Measurements from ENCODE around the gene FOXR1. TPM values are rescaled to one million over a fixed set of nuclear protein-coding genes. Genes with fewer than 3 reads are reported as not detected.
A peak's percentile ranks its signal among the peaks of the same experiment; 100 is the strongest.
"Not testable (repeated sequence)": the region's sequence is repeated elsewhere in the genome, so short reads cannot be mapped to it uniquely, and the experiment has no call there.

FOXR1 gene
- total and polyA plus RNA-seq, 3 experiments from 2014 or later, result not detected

DNA sequence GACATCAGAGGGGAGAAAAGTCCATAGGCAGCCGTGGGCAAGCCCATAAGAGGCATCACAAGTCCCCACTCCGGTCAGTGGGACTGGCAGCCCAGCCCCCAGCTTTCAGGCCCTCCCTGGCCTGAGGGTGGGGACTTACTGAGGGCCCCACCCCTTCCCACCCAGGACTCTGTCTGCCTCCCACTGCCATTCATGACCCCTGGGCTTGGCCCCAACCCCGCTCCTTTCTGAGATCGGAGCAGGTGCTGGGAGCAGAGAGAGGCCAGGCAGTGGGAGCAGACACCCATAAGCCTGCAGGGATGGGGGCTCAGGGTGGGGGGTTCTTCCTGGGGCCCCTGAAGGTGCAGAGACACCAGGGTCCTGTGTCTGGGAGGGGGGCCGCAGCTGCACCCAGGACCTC, 10.4 kb upstream of the FOXR1 start:
- POLR2A ChIA-PET, result no interaction called here
- CTCF ChIA-PET, result interaction anchor here (0.8 to 1.4 kb wide), 2 partner anchors 37 to 271 kb away, joined by 3 read pairs; no protein-coding TSS in a partner anchor
- no peaks in the 10 kb centered on the region for H3K36me3 Mint-ChIP-seq
- Histone ChIP-seq H3K27ac (ENCODE audit: low read depth, low read length) (no peak overlapping the region), H3K27me3 (ENCODE audit: insufficient read depth, low read length, poor library complexity, severe bottlenecking) (no peaks in the 10 kb centered on the region), H3K4me3 (ENCODE audit: low read length) (no peak overlapping the region), H3K36me3 (ENCODE audit: insufficient read depth, low read length) (no peaks in the 10 kb centered on the region), H3K4me1 (ENCODE audit: insufficient read depth, low read length) (peaks cover 6% of the 10 kb centered on the region), H3K9me3 (ENCODE audit: low read length) (no peaks in the 10 kb centered on the region)
- H3K27ac Mint-ChIP-seq, result no peak overlapping the region
- peaks cover 4 to 8% of the 10 kb centered on the region in 2 donors for H3K27me3 Mint-ChIP-seq
- DNase-seq, result no peak
- H3K9me3 Mint-ChIP-seq, result no peaks in the 10 kb centered on the region
- H3K4me1 Mint-ChIP-seq, result peaks cover 3 to 9% (median 5%) of the 10 kb centered on the region in 3 donors
- no peak overlapping the region for H3K4me3 Mint-ChIP-seq

DNA sequence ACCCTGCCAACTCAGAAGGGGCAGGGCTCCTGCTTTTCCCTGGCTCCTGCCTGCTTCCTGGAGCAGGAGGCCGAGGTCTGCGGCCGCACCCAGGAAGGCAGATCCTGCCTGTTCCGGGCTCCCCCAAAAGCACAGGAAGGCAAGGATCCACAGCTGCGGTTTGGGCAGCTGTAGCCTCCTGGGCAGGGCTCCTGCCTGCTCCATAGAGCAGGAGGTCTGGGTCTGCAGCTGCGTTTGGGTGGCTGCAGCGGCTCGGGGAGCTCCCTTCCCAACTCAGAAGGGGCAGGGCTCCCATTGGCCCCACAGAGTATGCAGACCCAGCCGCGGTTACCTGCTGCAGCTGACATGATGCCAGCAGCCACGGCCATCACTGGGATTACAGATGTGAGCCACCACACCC, 10.0 kb upstream of the FOXR1 start:
- Mint-ChIP-seq H3K27me3 (peaks cover under 1 to 8% of the 10 kb centered on the region in 2 donors), H3K27ac (no peak overlapping the region), H3K9me3 (no peaks in the 10 kb centered on the region), H3K36me3 (no peaks in the 10 kb centered on the region), H3K4me1 (peaks cover 0 to 5% (median 1%) of the 10 kb centered on the region in 3 donors), H3K4me3 (no peak overlapping the region)
- H3K4me1 ChIP-seq (ENCODE audit: insufficient read depth, low read length), result peaks cover 2% of the 10 kb centered on the region
- H3K36me3 ChIP-seq (ENCODE audit: insufficient read depth, low read length), result no peaks in the 10 kb centered on the region
- DNase-seq, result no peak
- ChIA-PET POLR2A (no interaction called here), CTCF (interaction anchor here (1.5 kb wide), 1 partner anchor 272 kb away, joined by 4 read pairs; no protein-coding TSS in a partner anchor)
- H3K4me3 ChIP-seq (ENCODE audit: low read length), result no peak overlapping the region
- H3K27me3 ChIP-seq (ENCODE audit: insufficient read depth, low read length, poor library complexity, severe bottlenecking), result no peaks in the 10 kb centered on the region
- no peaks in the 10 kb centered on the region for H3K9me3 ChIP-seq (ENCODE audit: low read length)
- no peak overlapping the region for H3K27ac ChIP-seq (ENCODE audit: low read depth, low read length)

DNA sequence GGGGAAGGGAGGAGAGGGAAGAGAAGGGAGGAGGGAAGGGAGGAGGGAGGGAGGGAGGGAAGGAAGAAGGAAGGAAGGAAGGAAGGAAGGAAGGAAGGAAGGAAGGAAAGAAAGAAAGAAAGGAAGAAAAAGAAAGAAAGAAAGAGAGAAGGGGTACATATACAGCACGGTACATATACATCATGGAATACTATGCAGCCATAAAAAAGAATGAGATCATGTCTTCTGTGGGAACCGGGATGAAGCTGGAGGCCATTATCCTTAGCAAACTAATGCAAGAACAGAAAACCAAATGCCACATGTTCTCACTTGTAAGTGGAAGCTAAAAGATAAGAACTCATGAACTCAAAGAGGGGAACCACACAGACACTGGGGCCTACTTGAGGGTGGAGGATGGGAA, 2.1 kb upstream of the FOXR1 start:
- H3K9me3 ChIP-seq (ENCODE audit: low read length); H3K4me1 ChIP-seq (ENCODE audit: insufficient read depth, low read length); DNase-seq; H3K4me1 Mint-ChIP-seq; H3K4me3 Mint-ChIP-seq; H3K27ac ChIP-seq (ENCODE audit: low read depth, low read length); H3K27me3 ChIP-seq (ENCODE audit: insufficient read depth, low read length, poor library complexity, severe bottlenecking); H3K36me3 Mint-ChIP-seq; POLR2A ChIA-PET; H3K36me3 ChIP-seq (ENCODE audit: insufficient read depth, low read length); H3K4me3 ChIP-seq (ENCODE audit: low read length); H3K9me3 Mint-ChIP-seq; H3K27ac Mint-ChIP-seq: not testable (repeated sequence)
- CTCF ChIA-PET, result interaction anchor here (3.1 kb wide), 1 partner anchor 12 kb away, joined by 12 read pairs; the partner anchor contains the start of gene UPK2
- peaks cover 5 to 21% of the 10 kb centered on the region in 2 donors for H3K27me3 Mint-ChIP-seq

DNA sequence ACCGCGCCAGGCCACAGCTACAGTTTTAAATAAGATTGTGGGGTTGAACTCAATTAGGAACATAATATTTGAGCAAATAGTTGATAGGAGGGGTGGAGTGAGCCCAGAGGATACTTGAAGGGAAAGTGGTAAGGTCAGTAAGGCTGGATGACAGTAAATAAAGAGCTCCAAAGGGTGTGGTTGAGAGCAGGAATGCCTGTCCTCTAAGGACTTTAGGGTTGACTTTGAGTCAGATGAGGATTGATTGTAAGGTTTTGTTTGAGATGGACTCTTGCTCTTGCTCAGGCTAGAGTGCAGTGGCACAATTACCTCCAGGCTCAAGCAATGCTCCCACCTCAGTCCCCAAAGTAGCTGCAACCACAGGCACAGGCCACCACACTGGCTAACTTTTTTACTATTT, 2.4 kb downstream of the FOXR1 start:
- H3K9me3 Mint-ChIP-seq, result no peaks in the 10 kb centered on the region
- no peaks in the 10 kb centered on the region for H3K4me1 Mint-ChIP-seq
- CTCF ChIA-PET, result interaction anchor here (1.5 kb wide), 1 partner anchor 17 kb away, joined by 3 read pairs; no protein-coding TSS in a partner anchor

DNA sequence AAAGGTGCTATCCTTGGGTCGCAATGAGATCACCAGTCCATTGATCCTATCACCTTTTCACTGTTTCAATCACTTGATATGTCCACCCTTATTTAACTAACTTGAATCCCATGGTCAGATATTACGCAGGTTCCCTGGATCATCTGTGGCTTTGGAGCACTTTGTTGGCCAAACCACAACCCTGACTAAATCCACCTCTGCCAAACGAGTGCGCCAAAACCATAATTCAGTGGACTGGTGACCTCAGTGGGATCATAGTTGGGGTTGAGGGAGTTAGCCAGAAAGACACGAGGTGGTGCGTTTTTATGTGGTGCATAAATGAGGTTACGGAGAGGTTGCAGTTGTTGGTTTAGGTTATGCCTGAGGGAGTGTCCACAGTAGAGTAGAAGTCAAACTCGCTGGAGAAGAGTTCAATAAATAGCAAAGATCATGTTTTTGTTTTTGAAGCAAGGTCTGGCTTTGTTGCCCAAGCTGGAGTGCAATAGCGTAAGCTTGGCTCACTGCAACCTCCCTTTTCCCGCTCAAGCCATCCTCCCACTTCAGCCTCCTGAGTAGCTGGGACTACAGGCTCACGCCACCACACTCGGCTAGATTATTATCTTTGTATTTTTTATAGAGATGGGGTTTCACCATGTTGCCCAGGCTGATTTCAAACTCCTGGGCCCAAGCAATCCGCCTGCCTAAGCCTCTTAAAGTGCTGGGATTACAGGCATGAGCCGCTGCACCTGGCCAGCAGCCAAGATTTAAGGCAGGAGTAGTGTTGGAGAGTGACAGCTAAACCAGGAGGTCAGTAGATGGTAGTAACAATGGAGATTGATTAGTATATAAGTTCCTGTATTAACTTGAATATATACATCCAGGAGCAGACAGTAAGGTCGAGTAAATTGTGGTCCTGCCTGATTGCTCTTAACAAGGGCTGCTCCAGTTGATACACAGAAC, 4.5 kb downstream of the FOXR1 start:
- CTCF ChIA-PET, result no interaction called here
- POLR2A ChIA-PET, result interaction anchor here (0.7 kb wide), 1 partner anchor 369 kb away, joined by 3 read pairs; the partner anchor contains the start of gene PHLDB1

More for the DNA sequence above, 2.4 kb downstream of the FOXR1 start:
- H3K27ac ChIP-seq (ENCODE audit: low read depth, low read length), result no peak overlapping the region
- no peak overlapping the region for H3K4me3 ChIP-seq (ENCODE audit: low read length)
- H3K36me3 ChIP-seq (ENCODE audit: insufficient read depth, low read length), result no peaks in the 10 kb centered on the region
- H3K9me3 ChIP-seq (ENCODE audit: low read length), result no peaks in the 10 kb centered on the region
- Mint-ChIP-seq H3K4me3 (no peak overlapping the region), H3K27ac (peak overlapping the region in 1 of 8 donors; percentile 59), H3K27me3 (peaks cover 7 to 47% of the 10 kb centered on the region in 2 donors), H3K36me3 (peaks cover 0 to 4% (median 0%) of the 10 kb centered on the region in 3 donors)
- DNase-seq, result no peak
- POLR2A ChIA-PET, result no interaction called here
- no peaks in the 10 kb centered on the region for H3K27me3 ChIP-seq (ENCODE audit: insufficient read depth, low read length, poor library complexity, severe bottlenecking)
- no peaks in the 10 kb centered on the region for H3K4me1 ChIP-seq (ENCODE audit: insufficient read depth, low read length)

DNA sequence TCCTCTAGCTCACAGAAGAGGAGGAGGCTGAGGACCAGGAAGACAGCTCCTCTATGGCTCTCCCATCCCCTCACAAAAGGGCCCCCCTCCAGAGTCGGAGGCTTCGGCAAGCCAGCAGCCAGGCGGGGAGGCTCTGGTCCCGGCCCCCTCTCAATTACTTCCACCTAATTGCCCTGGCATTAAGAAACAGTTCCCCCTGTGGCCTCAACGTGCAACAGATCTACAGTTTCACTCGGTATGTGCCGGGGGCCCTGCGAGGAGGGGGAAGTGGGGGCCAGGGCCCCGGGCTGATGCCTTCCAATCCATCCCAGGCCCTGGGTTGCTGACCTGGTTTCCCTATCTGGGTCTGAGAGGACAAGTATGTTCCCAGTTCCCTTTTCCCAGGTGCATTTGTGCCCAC, 7.9 kb downstream of the FOXR1 start:
- Mint-ChIP-seq H3K4me1 (no peaks in the 10 kb centered on the region), H3K27me3 (peaks cover 6 to 27% of the 10 kb centered on the region in 2 donors), H3K36me3 (peaks cover 0 to 4% (median 0%) of the 10 kb centered on the region in 3 donors), H3K9me3 (no peaks in the 10 kb centered on the region), H3K27ac (no peak overlapping the region), H3K4me3 (no peak overlapping the region)
- no peaks in the 10 kb centered on the region for H3K27me3 ChIP-seq (ENCODE audit: insufficient read depth, low read length, poor library complexity, severe bottlenecking)
- POLR2A ChIA-PET, result no interaction called here
- no peak overlapping the region for H3K27ac ChIP-seq (ENCODE audit: low read depth, low read length)
- CTCF ChIA-PET, result no interaction called here
- H3K9me3 ChIP-seq (ENCODE audit: low read length), result no peaks in the 10 kb centered on the region
- DNase-seq, result no peak
- H3K4me1 ChIP-seq (ENCODE audit: insufficient read depth, low read length), result no peaks in the 10 kb centered on the region
- no peaks in the 10 kb centered on the region for H3K36me3 ChIP-seq (ENCODE audit: insufficient read depth, low read length)
- H3K4me3 ChIP-seq (ENCODE audit: low read length), result no peak overlapping the region

More for the DNA sequence above, 4.5 kb downstream of the FOXR1 start:
- Mint-ChIP-seq H3K27ac (no peak overlapping the region), H3K27me3 (peaks cover 9 to 43% of the 10 kb centered on the region in 2 donors), H3K4me3 (no peak overlapping the region), H3K36me3 (peaks cover 0 to 4% (median 0%) of the 10 kb centered on the region in 3 donors), H3K9me3 (no peaks in the 10 kb centered on the region), H3K4me1 (no peaks in the 10 kb centered on the region)
- no peak overlapping the region for H3K27ac ChIP-seq (ENCODE audit: low read depth, low read length)
- H3K4me3 ChIP-seq (ENCODE audit: low read length), result no peak overlapping the region
- no peaks in the 10 kb centered on the region for H3K27me3 ChIP-seq (ENCODE audit: insufficient read depth, low read length, poor library complexity, severe bottlenecking)
- no peaks in the 10 kb centered on the region for H3K9me3 ChIP-seq (ENCODE audit: low read length)
- no peak for DNase-seq
- H3K4me1 ChIP-seq (ENCODE audit: insufficient read depth, low read length), result no peaks in the 10 kb centered on the region
- no peaks in the 10 kb centered on the region for H3K36me3 ChIP-seq (ENCODE audit: insufficient read depth, low read length)

DNA sequence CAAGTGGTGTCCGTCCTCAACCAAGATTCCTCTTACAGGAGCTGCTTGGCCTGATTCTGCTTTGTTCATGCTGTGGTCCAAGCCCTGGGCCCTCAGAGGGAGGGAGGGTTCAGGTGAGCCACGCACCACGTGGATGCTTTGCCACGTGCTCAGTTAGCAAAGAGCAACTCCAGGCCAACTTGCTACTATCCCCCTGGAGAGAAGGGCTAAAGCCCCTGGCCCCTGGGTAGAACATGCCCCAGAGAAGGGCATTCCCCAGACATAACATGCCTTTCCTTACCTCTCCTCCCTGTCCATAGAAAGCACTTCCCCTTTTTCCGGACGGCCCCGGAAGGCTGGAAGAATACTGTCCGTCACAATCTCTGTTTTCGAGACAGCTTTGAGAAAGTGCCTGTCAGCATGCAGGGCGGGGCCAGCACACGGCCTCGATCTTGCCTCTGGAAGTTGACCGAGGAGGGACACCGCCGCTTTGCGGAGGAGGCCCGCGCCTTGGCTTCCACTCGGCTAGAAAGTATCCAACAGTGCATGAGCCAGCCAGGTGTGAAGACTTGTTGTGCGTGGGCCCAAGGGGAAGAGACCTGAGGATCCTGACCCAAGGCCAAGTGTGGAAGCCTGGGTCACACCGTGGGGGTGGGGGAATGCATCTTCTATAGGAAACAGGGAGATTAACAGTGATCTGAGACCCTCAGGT, 8.8 kb downstream of the FOXR1 start:
- ChIA-PET CTCF (no interaction called here), POLR2A (no interaction called here)
- H3K9me3 ChIP-seq (ENCODE audit: low read length), result no peaks in the 10 kb centered on the region
- peak overlapping the region; percentile 44 for H3K27ac ChIP-seq (ENCODE audit: low read depth, low read length)
- no peak overlapping the region for H3K4me3 ChIP-seq (ENCODE audit: low read length)
- H3K27me3 ChIP-seq (ENCODE audit: insufficient read depth, low read length, poor library complexity, severe bottlenecking), result no peaks in the 10 kb centered on the region
- H3K36me3 Mint-ChIP-seq, result no peaks in the 10 kb centered on the region
- H3K4me3 Mint-ChIP-seq, result no peak overlapping the region
- no peaks in the 10 kb centered on the region for H3K4me1 ChIP-seq (ENCODE audit: insufficient read depth, low read length)
- H3K36me3 ChIP-seq (ENCODE audit: insufficient read depth, low read length), result no peaks in the 10 kb centered on the region
- no peak overlapping the region for H3K27ac Mint-ChIP-seq
- no peak for DNase-seq
- H3K4me1 Mint-ChIP-seq, result no peaks in the 10 kb centered on the region
- no peaks in the 10 kb centered on the region for H3K9me3 Mint-ChIP-seq
- H3K27me3 Mint-ChIP-seq, result peaks cover 6 to 20% of the 10 kb centered on the region in 2 donors

DNA sequence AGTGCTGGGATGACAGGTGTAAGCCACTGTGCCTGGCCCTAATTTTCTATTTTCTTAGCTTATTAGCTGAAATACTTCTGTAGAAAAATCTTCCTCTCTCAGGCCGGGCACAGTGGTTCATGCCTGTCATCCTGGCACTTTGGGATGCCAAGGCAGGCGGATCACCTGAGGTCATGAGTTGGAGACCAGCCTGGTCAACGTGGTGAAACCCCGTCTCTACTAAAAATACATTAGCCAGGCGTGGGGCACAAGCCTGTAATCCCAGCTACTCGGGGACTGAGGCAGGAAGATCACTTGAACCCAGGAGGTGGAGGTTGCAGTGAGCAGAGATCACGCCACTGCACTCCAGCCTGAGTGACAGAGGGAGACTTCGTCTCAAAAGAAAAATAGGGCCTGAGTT, 12.8 kb downstream of the FOXR1 start:
- H3K9me3 Mint-ChIP-seq; H3K4me1 Mint-ChIP-seq; H3K27me3 Mint-ChIP-seq; H3K4me3 Mint-ChIP-seq; H3K36me3 ChIP-seq (ENCODE audit: insufficient read depth, low read length); DNase-seq; H3K27me3 ChIP-seq (ENCODE audit: insufficient read depth, low read length, poor library complexity, severe bottlenecking); H3K9me3 ChIP-seq (ENCODE audit: low read length); H3K4me3 ChIP-seq (ENCODE audit: low read length); H3K4me1 ChIP-seq (ENCODE audit: insufficient read depth, low read length); H3K27ac ChIP-seq (ENCODE audit: low read depth, low read length); H3K36me3 Mint-ChIP-seq; H3K27ac Mint-ChIP-seq: not testable (repeated sequence)
- POLR2A ChIA-PET, result interaction anchor here (0.6 kb wide), 1 partner anchor 352 kb away, joined by 10 read pairs; no protein-coding TSS in a partner anchor
- CTCF ChIA-PET, result interaction anchor here (0.7 kb wide), 1 partner anchor 415 kb away, joined by 3 read pairs; no protein-coding TSS in a partner anchor
